NK-92 (cell line): ENCODE results near the gene RAB9B.
"Not testable (repeated sequence)": the region's sequence is repeated elsewhere in the genome, so short reads cannot be mapped to it uniquely, and the experiment has no call there.

Experiments used
- DNase-seq: peaks from one replicate; lab custom pipeline; 2025; ENCODE audit not compliant: unreplicated experiment; lab: John Stamatoyannopoulos, UW

The RAB9B gene

GRCh38 chrX:103831803-103832544, at the start of gene RAB9B:
Gene RAB9B, minus strand, starts transcription at chrX:103832257. Its CDS starts 6,473 bp downstream, at chrX:103825784.
- no peak for DNase-seq

- DNase-seq, result no peak
These were observed 47.3 kb upstream of the RAB9B start for GRCh38 chrX:103879339-103879738.

GRCh38 chrX:103878466-103879122, 46.5 kb upstream of the RAB9B start:
- no peak for DNase-seq

- DNase-seq, result no peak
These were observed 45.5 kb upstream of the RAB9B start for GRCh38 chrX:103877571-103877970.

- no peak for DNase-seq
These were observed 33.0 kb upstream of the RAB9B start for GRCh38 chrX:103864886-103865534.

- DNase-seq, result no peak
These were observed 32.1 kb upstream of the RAB9B start for GRCh38 chrX:103864149-103864548.

GRCh38 chrX:103861200-103861599, 29.1 kb upstream of the RAB9B start:
- no peak for DNase-seq

GRCh38 chrX:103849558-103849957, 17.5 kb upstream of the RAB9B start:
- DNase-seq, result no peak

GRCh38 chrX:103847174-103847870, 15.3 kb upstream of the RAB9B start:
- no peak for DNase-seq

- DNase-seq, result no peak
These were observed 14.3 kb upstream of the RAB9B start for GRCh38 chrX:103846386-103846785.

- DNase-seq, result no peak
These were observed 13.2 kb upstream of the RAB9B start for GRCh38 chrX:103845165-103845653.

- no peak for DNase-seq
These were observed 7.3 kb upstream of the RAB9B start for GRCh38 chrX:103839404-103839803.

GRCh38 chrX:103831342-103831802, 685 bp downstream of the RAB9B start:
- DNase-seq, result no peak

- DNase-seq, result no peak
These were observed 1.2 kb downstream of the RAB9B start for GRCh38 chrX:103830848-103831247.

- no peak for DNase-seq
These were observed 3.5 kb downstream of the RAB9B start for GRCh38 chrX:103828529-103828928.

GRCh38 chrX:103825881-103826280, 6.2 kb downstream of the RAB9B start:
- no peak for DNase-seq

- no peak for DNase-seq
These were observed 8.5 kb downstream of the RAB9B start for GRCh38 chrX:103823591-103823990.

- not testable (repeated sequence) for DNase-seq
These were observed 11.3 kb downstream of the RAB9B start for GRCh38 chrX:103820802-103821201.

- no peak for DNase-seq
These were observed 13.0 kb downstream of the RAB9B start for GRCh38 chrX:103818842-103819619.

- no peak for DNase-seq
These were observed 14.6 kb downstream of the RAB9B start for GRCh38 chrX:103817502-103817901.
